Measurements from ENCODE around the gene PTPN22. TPM values are rescaled to one million over a fixed set of nuclear protein-coding genes. Genes with fewer than 3 reads are reported as not detected.
A peak's percentile ranks its signal among the peaks of the same experiment; 100 is the strongest.

PTPN22 gene
- total RNA-seq, 2 experiments from 2014 or later: 54.0 to 56.0 TPM

- Mint-ChIP-seq H3K36me3 (ENCODE audit: low read depth) (peaks cover 5% of the 10 kb centered on the region), H3K27me3 (no peaks in the 10 kb centered on the region), H3K4me1 (ENCODE audit: low read depth) (peaks cover 30% of the 10 kb centered on the region), H3K9me3 (no peaks in the 10 kb centered on the region), H3K27ac (no peak overlapping the region), H3K4me3 (no peak overlapping the region)
- TF ChIP-seq CTCF (IDR thresholded peaks at IDR 0.05): no peak
- ATAC-seq (no peak), DNase-seq (no peak)
- CTCF ChIA-PET: interaction anchor here (1.2 to 4.3 kb wide), 3 partner anchors 8 to 46 kb away, joined by 3 to 17 read pairs (median 6); no protein-coding TSS in a partner anchor
- intact Hi-C loops (cut with micrococcal nuclease): no loop called here
- POLR2A ChIA-PET: interaction anchor here (1.2 to 1.8 kb wide), 3 partner anchors 11 to 20 kb away, joined by 3 to 5 read pairs (median 5); no protein-coding TSS in a partner anchor
Measured at GRCh38 chr1:113881661-113882060, 10.1 kb upstream of the PTPN22 start.

GRCh38 chr1:113879739-113880038 lies 8.2 kb upstream of the PTPN22 start:
- H3K4me3 Mint-ChIP-seq: no peak overlapping the region
- ChIA-PET CTCF (interaction anchor here (1.2 to 4.3 kb wide), 4 partner anchors 10 to 44 kb away, joined by 3 to 17 read pairs (median 4); partner anchors contain the start of gene AP4B1), POLR2A (interaction anchor here (1.3 kb wide), 1 partner anchor 10 kb away, joined by 4 read pairs; no protein-coding TSS in a partner anchor)
- peak overlapping the region; percentile 57 for H3K27ac Mint-ChIP-seq
- DNase-seq (no peak), ATAC-seq (no peak)
- H3K27me3 Mint-ChIP-seq: no peaks in the 10 kb centered on the region
- intact Hi-C loops (cut with micrococcal nuclease): no loop called here
- H3K9me3 Mint-ChIP-seq: no peaks in the 10 kb centered on the region
- peaks cover 45% of the 10 kb centered on the region for H3K4me1 Mint-ChIP-seq (ENCODE audit: low read depth)
- H3K36me3 Mint-ChIP-seq (ENCODE audit: low read depth): peaks cover 1% of the 10 kb centered on the region
- TF ChIP-seq CTCF (IDR thresholded peaks at IDR 0.05): no peak

GRCh38 chr1:113876176-113876575 lies 4.7 kb upstream of the PTPN22 start:
- Mint-ChIP-seq H3K36me3 (ENCODE audit: low read depth) (peaks cover 4% of the 10 kb centered on the region), H3K4me1 (ENCODE audit: low read depth) (peaks cover 63% of the 10 kb centered on the region), H3K27me3 (no peaks in the 10 kb centered on the region), H3K27ac (no peak overlapping the region), H3K4me3 (no peak overlapping the region), H3K9me3 (no peaks in the 10 kb centered on the region)
- CTCF ChIA-PET: interaction anchor here (3.4 kb wide), 1 partner anchor 28 kb away, joined by 15 read pairs; the partner anchor contains the start of genes AP4B1 and DCLRE1B
- DNase-seq (no peak), ATAC-seq (no peak)
- intact Hi-C loops (cut with micrococcal nuclease): no loop called here
- TF ChIP-seq CTCF (IDR thresholded peaks at IDR 0.05): no peak
- POLR2A ChIA-PET: interaction anchor here (1.1 to 3.4 kb wide), 3 partner anchors 21 to 54 kb away, joined by 3 to 14 read pairs (median 6); partner anchors contain the start of genes AP4B1 and HIPK1

- peaks cover 59% of the 10 kb centered on the region for H3K4me1 Mint-ChIP-seq (ENCODE audit: low read depth)
- H3K27ac Mint-ChIP-seq: peak overlapping the region; percentile 90
- no peaks in the 10 kb centered on the region for H3K27me3 Mint-ChIP-seq
- DNase-seq: no peak
- intact Hi-C loops (cut with micrococcal nuclease): no loop called here
- no peak overlapping the region for H3K4me3 Mint-ChIP-seq
- TF ChIP-seq CTCF (IDR thresholded peaks at IDR 0.05): no peak
- no peaks in the 10 kb centered on the region for H3K9me3 Mint-ChIP-seq
- H3K36me3 Mint-ChIP-seq (ENCODE audit: low read depth): peaks cover 8% of the 10 kb centered on the region
- CTCF ChIA-PET: interaction anchor here (0.7 to 3.4 kb wide), 3 partner anchors 11 to 28 kb away, joined by 3 to 15 read pairs (median 3); partner anchors contain the start of genes AP4B1 and DCLRE1B
- ATAC-seq: no peak
- POLR2A ChIA-PET: interaction anchor here (1.1 to 3.4 kb wide), 3 partner anchors 20 to 54 kb away, joined by 3 to 14 read pairs (median 6); partner anchors contain the start of genes AP4B1 and HIPK1
Measured at GRCh38 chr1:113875714-113876113, 4.2 kb upstream of the PTPN22 start.
